GM19468 (cell line): ENCODE results near the gene NMNAT2.
"Not testable (repeated sequence)": the region's sequence is repeated elsewhere in the genome, so short reads cannot be mapped to it uniquely, and the experiment has no call there.

ENCODE experiments used
- ATAC-seq: cut with Tn5 transposase; IDR thresholded peaks from one replicate; pipeline ENCODE4 v1.9.1; 2021; ENCODE audit warnings: mild to moderate bottlenecking, moderate library complexity, moderate number of reproducible peaks; ENCODE audit not compliant: unreplicated experiment; ENCODE audit errors: extremely low read depth

NMNAT2 gene

DNA sequence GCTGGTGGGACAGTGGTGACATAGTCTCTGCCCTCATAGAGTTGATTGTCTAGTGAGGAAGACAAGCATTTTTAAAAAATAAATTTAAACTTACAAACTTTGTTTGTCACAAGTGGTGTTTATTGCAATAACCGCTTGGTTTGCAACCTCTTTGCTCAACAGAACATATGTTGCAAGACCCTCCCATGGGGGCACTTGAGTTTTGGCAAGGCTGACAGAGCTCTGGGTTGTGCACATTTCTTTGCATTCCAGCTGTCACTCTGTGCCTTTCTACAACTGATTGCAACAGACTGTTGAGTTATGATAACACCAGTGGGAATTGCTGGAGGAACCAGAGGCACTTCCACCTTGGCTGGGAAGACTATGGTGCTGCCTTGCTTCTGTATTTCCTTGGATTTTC is 173.7 kb downstream of the NMNAT2 start:
- no peak for ATAC-seq

DNA sequence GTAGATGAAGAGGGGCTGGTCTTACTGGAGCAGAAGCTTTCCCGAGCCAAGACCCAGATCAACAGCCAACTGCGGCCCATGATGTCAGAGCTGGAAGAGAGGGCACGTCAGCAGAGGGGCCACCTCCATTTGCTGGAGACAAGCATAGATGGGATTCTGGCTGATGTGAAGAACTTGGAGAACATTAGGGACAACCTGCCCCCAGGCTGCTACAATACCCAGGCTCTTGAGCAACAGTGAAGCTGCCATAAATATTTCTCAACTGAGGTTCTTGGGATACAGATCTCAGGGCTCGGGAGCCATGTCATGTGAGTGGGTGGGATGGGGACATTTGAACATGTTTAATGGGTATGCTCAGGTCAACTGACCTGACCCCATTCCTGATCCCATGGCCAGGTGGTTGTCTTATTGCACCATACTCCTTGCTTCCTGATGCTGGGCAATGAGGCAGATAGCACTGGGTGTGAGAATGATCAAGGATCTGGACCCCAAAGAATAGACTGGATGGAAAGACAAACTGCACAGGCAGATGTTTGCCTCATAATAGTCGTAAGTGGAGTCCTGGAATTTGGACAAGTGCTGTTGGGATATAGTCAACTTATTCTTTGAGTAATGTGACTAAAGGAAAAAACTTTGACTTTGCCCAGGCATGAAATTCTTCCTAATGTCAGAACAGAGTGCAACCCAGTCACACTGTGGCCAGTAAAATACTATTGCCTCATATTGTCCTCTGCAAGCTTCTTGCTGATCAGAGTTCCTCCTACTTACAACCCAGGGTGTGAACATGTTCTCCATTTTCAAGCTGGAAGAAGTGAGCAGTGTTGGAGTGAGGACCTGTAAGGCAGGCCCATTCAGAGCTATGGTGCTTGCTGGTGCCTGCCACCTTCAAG is 174.8 kb downstream of the NMNAT2 start:
- no peak for ATAC-seq

DNA sequence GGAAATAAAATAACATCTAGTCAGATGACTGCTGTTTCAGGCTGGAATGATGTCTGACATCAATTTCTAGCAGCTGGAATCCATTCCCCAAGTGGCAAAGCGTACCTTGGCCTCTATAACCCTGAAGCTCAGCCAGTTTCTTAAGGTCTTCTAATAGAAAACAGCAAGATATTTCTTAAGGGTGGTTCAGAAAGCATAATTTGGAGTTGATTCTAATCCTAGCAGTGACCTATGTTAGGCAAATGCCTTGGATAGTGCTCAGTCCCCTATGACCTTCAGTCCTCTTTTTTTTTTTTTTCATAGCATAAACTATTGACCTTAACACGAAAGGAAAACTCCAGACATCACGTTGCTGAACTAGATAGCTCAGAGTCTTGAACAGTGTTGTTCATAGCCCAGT is 175.6 kb downstream of the NMNAT2 start:
- no peak for ATAC-seq

DNA sequence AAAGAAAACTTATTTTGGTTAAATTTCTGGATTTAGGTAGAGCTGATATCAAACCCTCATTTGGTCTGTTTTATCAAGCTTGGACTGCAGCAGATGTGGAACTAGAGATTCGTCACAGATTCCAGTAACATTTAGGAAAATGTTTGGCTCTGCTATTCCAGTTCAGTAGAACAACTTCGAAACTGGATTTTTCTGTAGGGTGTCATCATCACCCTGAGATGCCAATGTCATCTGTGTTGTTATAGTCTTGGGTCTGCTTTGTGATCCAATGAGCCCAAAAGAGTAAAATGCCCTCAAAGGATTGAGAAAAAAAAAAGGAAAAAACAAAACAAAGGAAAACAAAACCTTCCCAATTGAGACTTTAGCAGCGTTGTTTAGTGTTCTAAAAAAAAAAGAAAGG is 176.7 kb downstream of the NMNAT2 start:
- no peak for ATAC-seq

DNA sequence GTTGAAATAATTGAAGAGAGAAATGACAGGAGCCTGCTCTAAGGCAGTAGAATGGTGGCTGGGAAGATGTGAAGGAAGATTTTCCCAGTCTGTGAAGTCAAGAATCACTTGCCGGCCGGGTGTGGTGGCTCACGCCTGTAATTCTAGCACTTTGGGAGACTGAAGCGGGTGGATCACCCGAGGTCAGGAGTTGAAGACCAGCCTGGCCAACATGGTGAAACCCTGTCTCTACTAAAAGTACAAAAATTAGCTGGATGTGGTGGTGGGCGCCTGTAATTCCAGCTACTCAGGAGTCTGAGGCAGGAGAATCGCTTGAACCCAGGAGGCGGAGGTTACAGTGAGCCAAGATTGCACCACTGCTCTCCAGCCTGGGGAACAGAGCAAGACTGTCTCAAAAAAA is 177.3 kb downstream of the NMNAT2 start:
- not testable (repeated sequence) for ATAC-seq

DNA sequence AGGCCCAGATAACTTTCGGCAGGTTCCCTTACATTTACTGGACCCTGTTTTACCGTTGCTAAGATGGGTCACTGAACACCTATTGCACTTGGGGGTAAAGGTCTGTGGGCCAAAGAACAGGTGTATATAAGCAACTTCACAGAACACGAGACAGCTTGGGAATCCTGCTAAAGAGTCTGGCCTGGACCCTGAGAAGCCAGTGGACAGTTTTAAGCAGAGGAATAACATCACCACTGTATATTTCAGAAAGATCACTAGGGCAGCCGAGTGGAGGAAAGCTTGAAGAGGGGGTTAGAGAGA is 177.7 kb downstream of the NMNAT2 start:
- no peak for ATAC-seq

DNA sequence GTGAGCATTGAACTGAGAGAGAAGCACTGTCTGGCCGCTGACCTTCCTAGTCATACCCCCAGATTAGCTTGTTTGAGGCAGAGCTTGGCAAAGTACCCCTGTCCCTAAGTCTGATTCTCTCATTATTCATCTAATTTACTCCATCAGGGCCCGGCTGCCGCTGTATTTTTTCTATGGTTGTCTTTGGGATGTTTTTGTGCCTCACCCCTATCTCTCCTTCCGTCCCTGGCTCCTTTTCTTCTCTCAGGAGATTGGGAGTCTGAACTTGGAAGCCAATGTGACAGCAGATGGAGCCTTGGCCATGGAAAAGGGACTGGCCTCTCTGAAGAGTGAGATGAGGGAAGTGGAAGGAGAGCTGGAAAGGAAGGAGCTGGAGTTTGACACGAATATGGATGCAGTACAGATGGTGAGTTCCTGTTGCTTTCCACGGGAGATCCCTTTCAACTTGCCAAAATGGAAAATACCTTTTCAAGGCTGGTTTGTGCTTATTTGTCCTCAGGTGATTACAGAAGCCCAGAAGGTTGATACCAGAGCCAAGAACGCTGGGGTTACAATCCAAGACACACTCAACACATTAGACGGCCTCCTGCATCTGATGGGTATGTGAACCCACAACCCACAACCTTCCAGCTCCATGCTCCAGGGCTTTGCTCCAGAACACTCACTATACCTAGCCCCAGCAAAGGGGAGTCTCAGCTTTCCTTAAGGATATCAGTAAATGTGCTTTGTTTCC is 178.2 kb downstream of the NMNAT2 start:
- ATAC-seq, result no peak

DNA sequence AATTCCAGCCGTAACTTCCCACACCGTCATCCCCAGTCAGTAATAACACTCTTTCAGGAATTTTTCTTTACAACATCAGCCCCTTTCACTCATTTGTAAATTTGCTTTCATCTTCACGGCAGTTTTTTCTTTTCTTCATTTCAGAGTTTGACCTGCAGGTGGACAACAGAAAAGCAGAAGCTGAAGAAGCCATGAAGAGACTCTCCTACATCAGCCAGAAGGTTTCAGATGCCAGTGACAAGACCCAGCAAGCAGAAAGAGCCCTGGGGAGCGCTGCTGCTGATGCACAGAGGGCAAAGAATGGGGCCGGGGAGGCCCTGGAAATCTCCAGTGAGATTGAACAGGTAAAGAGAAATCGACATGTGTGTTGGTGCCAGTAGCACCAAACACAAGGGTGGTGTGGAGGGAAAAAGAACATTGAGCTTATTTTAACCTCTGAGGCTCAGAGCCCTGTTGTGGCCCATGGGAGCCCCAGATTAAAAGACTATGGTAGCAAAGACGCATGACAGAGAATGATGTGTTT is 178.9 kb downstream of the NMNAT2 start:
- ATAC-seq, result no peak

DNA sequence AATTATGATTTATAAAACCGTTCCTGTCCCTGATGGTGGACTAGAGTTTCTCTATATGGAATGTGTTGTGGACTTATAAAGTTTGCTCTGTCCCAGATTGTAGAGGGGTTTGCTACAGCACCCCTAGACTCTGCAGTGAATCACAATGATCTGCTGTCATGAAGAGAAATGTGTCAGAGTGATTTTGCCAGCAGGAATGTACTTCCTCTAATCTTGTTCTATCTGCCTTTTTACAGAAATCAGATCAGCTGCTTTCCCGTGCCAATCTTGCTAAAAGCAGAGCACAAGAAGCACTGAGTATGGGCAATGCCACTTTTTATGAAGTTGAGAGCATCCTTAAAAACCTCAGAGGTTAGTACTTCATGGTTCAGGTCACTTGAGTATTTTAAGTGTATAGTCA is 180.1 kb downstream of the NMNAT2 start:
- no peak for ATAC-seq

DNA sequence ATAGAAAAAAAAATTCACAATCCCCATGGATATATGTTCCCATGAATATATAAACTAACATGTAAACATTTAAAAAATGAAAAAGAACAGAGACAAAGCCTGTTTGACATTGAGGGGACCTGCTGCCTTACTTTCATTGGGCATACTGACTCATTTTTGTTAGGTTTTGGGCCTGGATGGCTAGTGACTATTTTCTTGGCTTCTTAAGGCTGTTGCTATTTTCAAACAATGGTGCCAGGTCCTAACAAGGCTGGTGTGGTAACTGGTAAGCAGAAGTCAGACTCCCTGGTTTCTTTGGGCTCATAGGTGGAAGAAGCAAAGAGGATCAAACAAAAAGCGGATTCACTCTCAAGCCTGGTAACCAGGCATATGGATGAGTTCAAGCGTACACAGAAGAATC is 181.1 kb downstream of the NMNAT2 start:
- ATAC-seq, result no peak

DNA sequence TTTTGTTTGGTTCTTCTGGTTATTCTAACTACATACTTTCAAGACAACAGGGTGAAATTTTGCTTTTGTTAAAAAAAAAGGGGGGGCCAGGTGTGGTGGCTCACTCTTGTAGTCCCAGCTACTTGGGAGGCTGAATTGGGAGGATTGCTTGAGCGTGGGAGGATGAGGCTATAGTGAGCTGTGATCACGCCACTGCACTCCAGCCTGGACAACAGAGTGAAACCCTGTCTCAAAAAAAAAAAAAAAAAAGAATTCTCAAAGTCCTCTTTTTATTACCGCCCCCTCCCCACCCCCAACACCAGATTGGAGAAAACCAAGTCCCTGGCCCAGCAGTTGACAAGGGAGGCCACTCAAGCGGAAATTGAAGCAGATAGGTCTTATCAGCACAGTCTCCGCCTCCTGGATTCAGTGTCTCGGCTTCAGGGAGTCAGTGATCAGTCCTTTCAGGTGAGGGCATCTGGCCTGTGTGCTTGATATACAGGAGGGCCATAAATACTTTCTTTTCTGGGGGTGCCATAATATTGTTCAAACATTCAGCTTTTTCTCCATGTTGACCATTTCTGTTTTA is 181.9 kb downstream of the NMNAT2 start:
- no peak for ATAC-seq

DNA sequence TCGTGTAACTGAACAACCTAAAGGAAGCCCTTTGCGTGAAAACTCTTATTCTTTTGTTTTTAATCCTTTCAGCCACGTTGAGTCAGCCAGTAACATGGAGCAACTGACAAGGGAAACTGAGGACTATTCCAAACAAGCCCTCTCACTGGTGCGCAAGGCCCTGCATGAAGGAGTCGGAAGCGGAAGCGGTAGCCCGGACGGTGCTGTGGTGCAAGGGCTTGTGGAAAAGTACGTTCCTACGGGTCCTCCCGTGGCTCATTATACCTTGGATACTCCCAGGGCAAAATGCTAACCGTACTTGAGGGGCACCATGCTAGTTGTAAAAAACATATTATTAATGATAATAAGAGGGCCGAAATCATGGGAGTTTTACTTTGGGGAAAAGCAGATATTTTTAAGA is 182.7 kb downstream of the NMNAT2 start:
- no peak for ATAC-seq

DNA sequence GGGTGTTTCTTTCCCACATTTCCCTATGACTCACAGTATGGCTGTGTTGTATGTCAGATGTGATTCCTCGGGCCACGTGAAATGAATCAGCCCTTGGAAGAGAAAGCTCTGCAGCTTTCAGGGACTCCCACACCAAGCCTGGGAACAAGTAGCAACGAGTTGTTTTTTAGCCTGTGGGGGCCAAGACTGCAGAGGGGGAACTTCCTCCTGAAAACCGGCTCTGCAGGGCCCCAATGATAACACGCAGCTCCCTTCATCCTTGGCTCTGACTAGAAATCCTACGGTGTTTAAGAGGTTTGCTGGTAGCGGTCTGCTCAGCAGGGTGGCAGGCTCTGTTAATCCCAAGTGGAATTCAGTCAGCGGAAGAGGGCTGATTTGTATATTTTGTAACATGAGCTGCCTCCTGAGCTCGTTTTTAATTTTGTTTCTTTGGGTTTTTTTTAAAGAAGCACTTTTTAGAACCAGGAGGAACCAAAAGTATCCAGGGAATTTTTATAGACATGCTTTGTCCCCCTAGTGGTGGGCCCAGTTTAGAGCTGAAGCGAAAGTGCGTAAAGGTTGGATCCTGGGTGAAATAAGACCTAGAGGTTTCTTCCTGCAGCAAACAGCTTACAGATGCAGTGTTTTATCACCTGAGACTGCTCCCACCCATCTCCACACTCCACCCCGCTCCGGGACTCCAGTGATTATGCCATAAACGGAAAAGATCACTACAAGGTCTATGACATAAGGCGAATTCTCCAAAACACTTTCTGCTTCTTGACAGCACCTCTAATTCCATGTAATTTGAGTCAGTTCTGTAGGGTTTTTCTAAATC is 183.3 kb downstream of the NMNAT2 start:
- no peak for ATAC-seq

DNA sequence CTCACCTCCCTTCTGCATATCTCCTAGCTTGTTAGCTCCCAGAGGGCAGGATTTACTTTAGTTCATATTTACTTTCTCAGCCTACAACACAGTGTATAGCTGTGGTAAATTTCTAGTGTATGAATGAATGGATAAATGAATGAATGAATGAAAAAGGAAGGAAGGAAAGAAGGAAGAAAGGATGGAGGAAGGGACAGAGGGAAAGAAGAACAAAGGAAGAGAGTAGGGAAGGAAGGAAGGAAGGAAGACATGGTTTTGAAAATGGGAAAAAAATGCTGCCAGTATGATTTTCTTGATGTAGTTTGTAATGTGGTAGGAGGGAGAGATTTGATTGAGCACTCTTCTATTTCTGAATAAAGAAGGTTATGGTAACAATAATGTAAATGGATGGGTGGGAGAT is 185.1 kb downstream of the NMNAT2 start:
- no peak for ATAC-seq

DNA sequence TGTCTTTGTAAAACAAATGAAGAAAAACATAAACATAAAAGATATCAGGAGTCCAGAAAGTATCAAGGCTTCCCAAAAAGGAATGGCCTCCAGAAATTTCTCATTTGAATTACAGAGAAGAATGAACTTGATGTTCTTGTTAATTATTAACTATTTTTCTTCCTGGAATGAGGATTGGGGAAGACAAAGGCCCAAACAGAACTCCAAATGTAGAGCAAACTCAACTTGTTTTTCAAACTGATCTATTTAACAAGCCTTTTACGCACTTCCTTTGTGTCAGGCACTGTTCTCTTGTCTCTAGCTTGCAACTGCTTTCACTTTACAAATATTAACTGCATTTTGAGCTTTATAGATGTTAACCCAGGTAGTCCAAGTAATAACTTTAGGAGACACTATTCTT is 186.6 kb downstream of the NMNAT2 start:
- no peak for ATAC-seq

DNA sequence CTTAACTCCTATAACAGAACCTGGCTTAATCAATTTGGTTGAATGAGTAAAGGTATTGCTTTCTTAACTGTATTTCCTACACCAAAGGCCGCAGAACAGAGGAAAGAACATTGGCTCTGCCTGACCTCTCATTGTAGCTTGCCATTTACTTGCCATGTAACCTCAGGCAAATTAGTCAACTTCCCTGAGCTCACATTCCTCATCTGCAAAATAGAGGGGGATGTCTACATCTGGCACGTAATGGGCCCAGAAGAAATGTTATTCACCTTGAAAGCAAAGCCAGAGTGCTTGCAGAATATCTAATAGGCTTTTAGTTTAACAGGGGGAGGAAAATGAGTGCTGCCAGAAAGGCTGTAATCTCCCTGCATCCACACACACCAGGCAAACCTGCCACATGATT is 187.8 kb downstream of the NMNAT2 start:
- no peak for ATAC-seq

DNA sequence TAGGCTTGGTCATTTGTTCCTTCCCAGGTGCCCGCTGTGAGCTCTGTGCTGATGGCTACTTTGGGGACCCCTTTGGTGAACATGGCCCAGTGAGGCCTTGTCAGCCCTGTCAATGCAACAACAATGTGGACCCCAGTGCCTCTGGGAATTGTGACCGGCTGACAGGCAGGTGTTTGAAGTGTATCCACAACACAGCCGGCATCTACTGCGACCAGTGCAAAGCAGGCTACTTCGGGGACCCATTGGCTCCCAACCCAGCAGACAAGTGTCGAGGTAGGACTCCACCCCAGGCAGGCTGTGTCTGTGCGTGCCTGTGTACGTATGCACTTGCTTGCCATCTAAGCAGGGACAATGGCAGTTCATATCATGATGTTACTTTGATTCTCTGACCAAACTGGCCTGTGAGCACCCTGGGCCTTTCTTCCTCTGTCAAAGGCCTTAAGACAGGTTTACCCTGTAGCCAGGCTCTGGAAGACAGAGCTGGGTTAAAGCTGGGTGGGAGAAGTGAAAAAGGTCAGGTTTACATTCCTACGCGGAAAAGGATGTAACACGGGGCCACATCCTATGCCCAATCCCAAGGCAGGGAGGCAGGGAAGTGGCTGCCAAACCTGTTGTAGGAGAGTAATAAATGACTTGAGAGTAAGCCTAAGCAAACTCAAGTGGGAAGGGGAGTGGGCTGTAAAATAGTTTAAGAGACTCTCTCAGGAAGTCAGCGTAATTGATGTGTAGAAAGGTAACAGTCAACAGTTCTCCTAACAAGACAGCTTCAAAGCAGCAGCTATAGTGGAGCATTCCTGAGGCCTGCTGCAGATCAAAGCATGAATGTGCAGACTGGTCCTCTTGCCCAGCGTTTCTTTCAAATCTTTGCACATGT is 189.6 kb downstream of the NMNAT2 start:
- no peak for ATAC-seq

DNA sequence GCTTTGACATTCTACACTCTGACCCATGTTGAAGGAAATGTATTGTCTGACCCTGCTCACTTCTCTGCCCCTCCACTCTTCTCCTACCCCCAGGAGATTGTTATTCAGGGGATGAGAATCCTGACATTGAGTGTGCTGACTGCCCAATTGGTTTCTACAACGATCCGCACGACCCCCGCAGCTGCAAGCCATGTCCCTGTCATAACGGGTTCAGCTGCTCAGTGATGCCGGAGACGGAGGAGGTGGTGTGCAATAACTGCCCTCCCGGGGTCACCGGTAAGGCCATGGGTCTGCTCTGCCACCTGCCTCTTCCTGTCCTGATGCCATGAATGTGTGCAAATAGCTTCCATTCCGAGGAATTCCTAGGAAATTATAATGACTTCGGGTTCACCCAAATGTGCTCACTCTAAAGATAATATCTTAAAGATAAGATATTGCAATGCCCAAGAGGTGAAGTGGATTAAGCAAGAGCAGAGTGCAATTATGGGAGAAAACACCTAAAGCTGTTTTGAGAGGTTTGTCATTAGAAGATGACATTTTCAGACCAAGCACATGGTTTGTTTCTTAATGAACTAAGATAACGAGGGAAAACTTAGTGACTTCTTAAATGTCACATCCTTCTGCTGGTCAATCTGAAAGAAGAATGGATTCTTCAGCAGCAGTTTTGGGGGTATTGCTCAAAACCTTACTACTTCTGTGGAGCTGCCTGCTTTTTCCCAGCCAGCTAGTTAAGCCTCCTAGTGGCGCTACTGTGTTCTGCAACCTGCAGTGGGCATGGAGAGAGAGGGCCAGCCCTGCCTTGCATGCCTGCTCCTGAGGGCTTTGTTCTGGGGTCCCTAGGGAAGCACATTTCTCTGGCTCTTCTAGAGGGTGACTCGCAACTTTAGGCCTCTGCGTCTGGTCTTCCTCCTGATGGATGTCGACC is 190.5 kb downstream of the NMNAT2 start:
- ATAC-seq, result no peak
